Fibroblast of lung (primary cell): ENCODE results near the gene FMNL2. TPM values are rescaled to one million over a fixed set of nuclear protein-coding genes. Genes with fewer than 3 reads are reported as not detected.
A peak's percentile ranks its signal among the peaks of the same experiment; 100 is the strongest.

Source experiments
- DNase-seq, 2 donors: peaks; one replicate each; pipeline versions ENCODE4 v3.0.0 to v3.0.0-alpha.2; 2010; ENCODE audit warnings: low read depth in 2 of 2
- H2AFZ ChIP-seq: 2 replicates; pipeline ENCODE4 v1.5.1; 2012; ENCODE audit warnings: low read length, control low read depth, inconsistent platforms
- H3K27ac ChIP-seq: 2 replicates; pipeline ENCODE4 v1.5.1; 2011; ENCODE audit warnings: low read length, control low read depth; ENCODE audit not compliant: insufficient read depth
- H3K27me3 ChIP-seq: 2 replicates; pipeline ENCODE4 v1.5.1; 2011; ENCODE audit warnings: mild to moderate bottlenecking, low read length; ENCODE audit not compliant: control insufficient read depth, insufficient read depth
- H3K36me3 ChIP-seq: 2 replicates; pipeline ENCODE4 v1.5.1; 2011; ENCODE audit warnings: low read length; ENCODE audit not compliant: control insufficient read depth, insufficient read depth
- H3K4me1 ChIP-seq: 2 replicates; pipeline ENCODE4 v1.5.1; 2011; ENCODE audit warnings: low read length; ENCODE audit not compliant: control insufficient read depth, insufficient read depth; ENCODE audit errors: extremely low read depth
- H3K4me2 ChIP-seq: 2 replicates; pipeline ENCODE4 v1.5.1; 2011; ENCODE audit warnings: low read length, control low read depth; ENCODE audit not compliant: insufficient read depth; ENCODE audit errors: extremely low read depth
- H3K4me3 ChIP-seq, 4 experiments: fragments of 200-600 bp in 1 of 4; sonication (generic) in 1 of 4; replicated peaks in 1 of 4; 2 replicates each; pipeline ENCODE4 v1.5.1; 2011 to 2016; ENCODE audit warnings: low read length in 4 of 4, low read depth in 3 of 4, mild to moderate bottlenecking in 3 of 4, control low read depth in 2 of 4, inconsistent platforms in 1 of 4, mixed read lengths in 1 of 4; ENCODE audit not compliant: insufficient read depth in 1 of 4; ENCODE audit errors: control extremely low read depth in 1 of 4
- H3K79me2 ChIP-seq: 2 replicates; pipeline ENCODE4 v1.5.1; 2012; ENCODE audit warnings: mild to moderate bottlenecking, low read length, inconsistent platforms; ENCODE audit not compliant: control insufficient read depth, insufficient read depth
- H3K9ac ChIP-seq: 2 replicates; pipeline ENCODE4 v1.5.1; 2011; ENCODE audit warnings: mild to moderate bottlenecking, low read length, control low read depth; ENCODE audit not compliant: insufficient read depth
- H3K9me3 ChIP-seq: 2 replicates; pipeline ENCODE4 v1.5.1; 2012; ENCODE audit warnings: low read depth, low read length; ENCODE audit not compliant: control insufficient read depth, insufficient read depth
- H4K20me1 ChIP-seq: 2 replicates; pipeline ENCODE4 v1.5.1; 2011; ENCODE audit warnings: low read length; ENCODE audit not compliant: control insufficient read depth, insufficient read depth; ENCODE audit errors: extremely low read depth
- CTCF ChIP-seq, 2 donors: IDR thresholded peaks in 1 of 2; conservative IDR thresholded peaks in 1 of 2; 1 replicate in 1 of 2; 2 replicates in 1 of 2; pipeline ENCODE4 v1.5.1; 2011 to 2012; ENCODE audit warnings: low read length in 2 of 2, control low read depth in 1 of 2, inconsistent platforms in 1 of 2, low read depth in 1 of 2, mild to moderate bottlenecking in 1 of 2
- EZH2 ChIP-seq: IDR thresholded peaks from 2 replicates; pipeline ENCODE4 v1.5.1; 2012; ENCODE audit warnings: low read length, control low read depth, mild to moderate bottlenecking; ENCODE audit errors: missing control alignments
- polyA plus RNA-seq, 2 donors: library from polyadenylated mRNA; depleted of rRNA in 1 of 2; stranded (reverse) in 1 of 2; unstranded in 1 of 2; fragments of >200 nt; gene quantifications; 2 replicates each; pipeline ENCODE4 v1.2.1, GENCODE V29; 2011 to 2012; ENCODE audit warnings: missing spikeins in 1 of 2
- total RNA-seq: library from RNA; depleted of rRNA; stranded (reverse); fragments of >200 nt; gene quantifications from 2 replicates; pipeline ENCODE4 v1.2.1, GENCODE V29; 2014

FMNL2 gene
- total and polyA plus RNA-seq, 2 donors (not counting 1 experiment from before 2014, with no cell fraction given): 12.0 to 30.2 TPM

- H4K20me1 ChIP-seq: no peaks in the 10 kb centered on the region
- peaks cover 8% of the 10 kb centered on the region for H3K79me2 ChIP-seq
- H3K9me3 ChIP-seq: no peaks in the 10 kb centered on the region
- H3K4me3 ChIP-seq: no peak overlapping the region
- DNase-seq: no peak
- no peaks in the 10 kb centered on the region for H3K27me3 ChIP-seq
- H3K36me3 ChIP-seq: no peaks in the 10 kb centered on the region
- no peak overlapping the region for H3K9ac ChIP-seq
- peaks cover 2% of the 10 kb centered on the region for H3K4me1 ChIP-seq
- H3K27ac ChIP-seq: no peak overlapping the region
- no peak overlapping the region for H3K4me2 ChIP-seq
- no peak overlapping the region for H2AFZ ChIP-seq
- TF ChIP-seq EZH2: no peak
- no peak for TF ChIP-seq CTCF (conservative IDR thresholded peaks at IDR 0.05 in 1 of 2, IDR thresholded peaks at IDR 0.05 in 1 of 2; ENCODE audit: low read depth in 1 of 2, low read length in 2 of 2)
Measured at GRCh38 chr2:152464851-152465470, 130.0 kb downstream of the FMNL2 start.

GRCh38 chr2:152465541-152465940, 130.6 kb downstream of the FMNL2 start:
- Histone ChIP-seq H3K27ac (no peak overlapping the region), H4K20me1 (no peaks in the 10 kb centered on the region), H3K36me3 (no peaks in the 10 kb centered on the region), H3K9ac (no peak overlapping the region), H3K4me1 (peaks cover 2% of the 10 kb centered on the region), H2AFZ (no peak overlapping the region), H3K79me2 (peaks cover 8% of the 10 kb centered on the region), H3K4me3 (no peak overlapping the region), H3K4me2 (no peak overlapping the region), H3K27me3 (no peaks in the 10 kb centered on the region), H3K9me3 (no peaks in the 10 kb centered on the region)
- DNase-seq: peak in 1 of 2 donors; percentile 29
- no peak for TF ChIP-seq EZH2
- TF ChIP-seq CTCF (conservative IDR thresholded peaks at IDR 0.05 in 1 of 2, IDR thresholded peaks at IDR 0.05 in 1 of 2; ENCODE audit: low read depth in 1 of 2, low read length in 2 of 2): no peak

- Histone ChIP-seq H3K4me3 (no peak overlapping the region), H2AFZ (no peak overlapping the region), H3K79me2 (peaks cover 8% of the 10 kb centered on the region), H3K27ac (no peak overlapping the region), H3K4me2 (no peak overlapping the region), H3K27me3 (no peaks in the 10 kb centered on the region), H3K9me3 (no peaks in the 10 kb centered on the region), H3K9ac (no peak overlapping the region), H3K4me1 (peaks cover 2% of the 10 kb centered on the region), H4K20me1 (no peaks in the 10 kb centered on the region), H3K36me3 (no peaks in the 10 kb centered on the region)
- no peak for TF ChIP-seq EZH2
- TF ChIP-seq CTCF (conservative IDR thresholded peaks at IDR 0.05 in 1 of 2, IDR thresholded peaks at IDR 0.05 in 1 of 2; ENCODE audit: low read depth in 1 of 2, low read length in 2 of 2): no peak
- peak; percentile 49 to 68 for DNase-seq
Measured at GRCh38 chr2:152466041-152466440, 131.1 kb downstream of the FMNL2 start.
